H9 (cell line): Measurements from ENCODE around the gene GPR153. TPM values are rescaled to one million over a fixed set of nuclear protein-coding genes. Genes with fewer than 3 reads are reported as not detected.
A peak's percentile ranks its signal among the peaks of the same experiment; 100 is the strongest.

Experiments
- DNase-seq: peaks from one replicate; pipeline ENCODE4 v3.0.0-alpha.2; 2017
- H2AFZ ChIP-seq: one replicate; pipeline ENCODE4 v1.6.1; 2013; ENCODE audit warnings: mild to moderate bottlenecking, low read length, control low read depth, moderate library complexity
- H2AK5ac ChIP-seq: 2 replicates; pipeline ENCODE4 v1.6.1; 2013; ENCODE audit warnings: low read length, control low read depth, mixed read lengths; ENCODE audit not compliant: insufficient read length
- H2BK120ac ChIP-seq: one replicate; pipeline ENCODE4 v1.6.1; 2013; ENCODE audit warnings: low read depth, mild to moderate bottlenecking, low read length, control low read depth, inconsistent platforms; ENCODE audit not compliant: poor library complexity, severe bottlenecking
- H2BK12ac ChIP-seq: 2 replicates; pipeline ENCODE4 v1.6.1; 2013; ENCODE audit warnings: low read length, control low read depth, mixed read lengths, low read depth; ENCODE audit not compliant: insufficient read length
- H2BK15ac ChIP-seq: 2 replicates; pipeline ENCODE4 v1.6.1; 2013; ENCODE audit warnings: low read depth, low read length, control low read depth
- H2BK20ac ChIP-seq: one replicate; pipeline ENCODE4 v1.6.1; 2013; ENCODE audit warnings: low read depth, mild to moderate bottlenecking, low read length, control low read depth, inconsistent platforms; ENCODE audit not compliant: poor library complexity, severe bottlenecking
- H2BK5ac ChIP-seq: 2 replicates; pipeline ENCODE4 v1.6.1; 2013; ENCODE audit warnings: low read length, control low read depth, mixed read lengths; ENCODE audit not compliant: insufficient read length
- H3K14ac ChIP-seq: 2 replicates; pipeline ENCODE4 v1.6.1; 2013; ENCODE audit warnings: low read length, control low read depth; ENCODE audit not compliant: insufficient read depth
- H3K18ac ChIP-seq: 2 replicates; pipeline ENCODE4 v1.6.1; 2013; ENCODE audit warnings: low read depth, mild to moderate bottlenecking, mixed read lengths, low read length, control low read depth; ENCODE audit not compliant: insufficient read length
- H3K23ac ChIP-seq: 2 replicates; pipeline ENCODE4 v1.6.1; 2013; ENCODE audit warnings: low read length, control low read depth, mixed read lengths, low read depth; ENCODE audit not compliant: insufficient read length
- H3K23me2 ChIP-seq: 2 replicates; pipeline ENCODE4 v1.6.1; 2013; ENCODE audit warnings: low read depth, mild to moderate bottlenecking, mixed read lengths, low read length, control low read depth; ENCODE audit not compliant: insufficient read length, poor library complexity, severe bottlenecking
- H3K27ac ChIP-seq: 2 replicates; pipeline ENCODE4 v1.5.1; 2013; ENCODE audit warnings: low read length, control low read depth, mixed read lengths, low read depth; ENCODE audit not compliant: insufficient read length
- H3K27me3 ChIP-seq: 2 replicates; pipeline ENCODE4 v1.6.1; 2013; ENCODE audit warnings: low read length, control low read depth, inconsistent platforms; ENCODE audit not compliant: insufficient read depth
- H3K4ac ChIP-seq: 2 replicates; pipeline ENCODE4 v1.6.1; 2013; ENCODE audit warnings: low read depth, mild to moderate bottlenecking, control low read depth, inconsistent platforms, low read length, moderate library complexity
- H3K4me1 ChIP-seq: 2 replicates; pipeline ENCODE4 v1.6.1; 2013; ENCODE audit warnings: low read length, control low read depth, inconsistent platforms; ENCODE audit not compliant: insufficient read depth
- H3K4me2 ChIP-seq: 2 replicates; pipeline ENCODE4 v1.6.1; 2013; ENCODE audit warnings: low read length, control low read depth, mixed read lengths; ENCODE audit not compliant: insufficient read length, insufficient read depth
- H3K56ac ChIP-seq: 2 replicates; pipeline ENCODE4 v1.6.1; 2013; ENCODE audit warnings: low read depth, mild to moderate bottlenecking, mixed read lengths, low read length, control low read depth; ENCODE audit not compliant: insufficient read length
- H3K79me1 ChIP-seq: 2 replicates; pipeline ENCODE4 v1.6.1; 2013; ENCODE audit warnings: low read depth, mild to moderate bottlenecking, moderate library complexity, low read length, control low read depth, inconsistent platforms; ENCODE audit not compliant: insufficient read depth, poor library complexity, severe bottlenecking
- H3K79me2 ChIP-seq: 2 replicates; pipeline ENCODE4 v1.6.1; 2013; ENCODE audit warnings: low read length, control low read depth, inconsistent platforms; ENCODE audit not compliant: insufficient read depth
- H3K9ac ChIP-seq: 2 replicates; pipeline ENCODE4 v1.6.1; 2013; ENCODE audit warnings: low read length, control low read depth, mixed read lengths; ENCODE audit not compliant: insufficient read length; ENCODE audit errors: extremely low read depth
- H3K9me3 ChIP-seq: one replicate; pipeline ENCODE4 v1.6.1; 2013; ENCODE audit warnings: low read depth, low read length, inconsistent platforms; ENCODE audit not compliant: control insufficient read depth
- H3T11ph ChIP-seq: one replicate; pipeline ENCODE4 v1.6.1; 2013; ENCODE audit warnings: mild to moderate bottlenecking, low read length, control low read depth, inconsistent platforms
- H4K20me1 ChIP-seq: one replicate; pipeline ENCODE4 v1.6.1; 2013; ENCODE audit not compliant: control insufficient read depth, insufficient read length, insufficient read depth
- H4K5ac ChIP-seq: 2 replicates; pipeline ENCODE4 v1.6.1; 2013; ENCODE audit warnings: low read depth, mild to moderate bottlenecking, mixed read lengths, low read length, control low read depth; ENCODE audit not compliant: insufficient read length
- H4K8ac ChIP-seq: replicated peaks from 2 replicates; pipeline ENCODE4 v1.6.1; 2013; ENCODE audit warnings: low read length, control low read depth, mixed read lengths, low read depth; ENCODE audit not compliant: insufficient read length
- H4K91ac ChIP-seq: 2 replicates; pipeline ENCODE4 v1.6.1; 2013; ENCODE audit warnings: low read depth, mild to moderate bottlenecking, moderate library complexity, mixed read lengths, low read length, control low read depth; ENCODE audit not compliant: insufficient read length
- H3K27ac Mint-ChIP-seq, 3 experiments: 2 replicates in 2 of 3; 3 replicates in 1 of 3; pipeline ENCODE4 v1.8.0; 2020 to 2021; ENCODE audit warnings: mixed read lengths in 3 of 3, mild to moderate bottlenecking in 1 of 3, moderate library complexity in 1 of 3
- H3K27me3 Mint-ChIP-seq: 2 replicates; pipeline ENCODE4 v1.8.0; 2021; ENCODE audit warnings: low read depth, mild to moderate bottlenecking, moderate library complexity, mixed read lengths
- H3K36me3 Mint-ChIP-seq, 3 experiments: 2 replicates in 2 of 3; 3 replicates in 1 of 3; pipeline ENCODE4 v1.8.0; 2020 to 2021; ENCODE audit warnings: low read depth in 3 of 3, mixed read lengths in 3 of 3; ENCODE audit not compliant: insufficient read depth in 1 of 3
- H3K4me1 Mint-ChIP-seq, 2 experiments: 2 replicates each; pipeline ENCODE4 v1.8.0; 2020; ENCODE audit warnings: mixed read lengths in 2 of 2
- H3K4me3 Mint-ChIP-seq, 2 experiments: 2 replicates in 1 of 2; 3 replicates in 1 of 2; pipeline ENCODE4 v1.8.0; 2020 to 2021; ENCODE audit warnings: mild to moderate bottlenecking in 2 of 2, mixed read lengths in 2 of 2, moderate library complexity in 1 of 2
- H3K9me3 Mint-ChIP-seq, 2 experiments: 2 replicates in 1 of 2; 3 replicates in 1 of 2; pipeline ENCODE4 v1.8.0; 2020; ENCODE audit warnings: mild to moderate bottlenecking in 2 of 2, mixed read lengths in 2 of 2, moderate library complexity in 1 of 2
- WGBS: extraction: QIAGEN DNeasy Blood & Tissue Kit; methylation state at CpG from one replicate; pipeline ENCODE4 v1.1.7; 2013; ENCODE audit warnings: missing lambda C conversion rate, low lambda C conversion rate, mixed read lengths; ENCODE audit not compliant: insufficient read length; ENCODE audit errors: extremely low coverage; 5-methylcytosine and 5-hydroxymethylcytosine counted together
- total RNA-seq: library from RNA; stranded (reverse); gene quantifications from 2 replicates; pipeline ENCODE4 v1.2.1, GENCODE V29; 2021
- TF ChIP-seq, protein P1 (sequence below): fragments of 200-600 bp; sonication (generic); conservative IDR thresholded peaks from 3 replicates; pipeline ENCODE4 v1.8.0; 2021; ENCODE audit warnings: antibody characterized with exemption, mild to moderate bottlenecking

The GPR153 gene
- total RNA-seq, 1 experiment from 2014 or later, result 8.9 TPM

DNA sequence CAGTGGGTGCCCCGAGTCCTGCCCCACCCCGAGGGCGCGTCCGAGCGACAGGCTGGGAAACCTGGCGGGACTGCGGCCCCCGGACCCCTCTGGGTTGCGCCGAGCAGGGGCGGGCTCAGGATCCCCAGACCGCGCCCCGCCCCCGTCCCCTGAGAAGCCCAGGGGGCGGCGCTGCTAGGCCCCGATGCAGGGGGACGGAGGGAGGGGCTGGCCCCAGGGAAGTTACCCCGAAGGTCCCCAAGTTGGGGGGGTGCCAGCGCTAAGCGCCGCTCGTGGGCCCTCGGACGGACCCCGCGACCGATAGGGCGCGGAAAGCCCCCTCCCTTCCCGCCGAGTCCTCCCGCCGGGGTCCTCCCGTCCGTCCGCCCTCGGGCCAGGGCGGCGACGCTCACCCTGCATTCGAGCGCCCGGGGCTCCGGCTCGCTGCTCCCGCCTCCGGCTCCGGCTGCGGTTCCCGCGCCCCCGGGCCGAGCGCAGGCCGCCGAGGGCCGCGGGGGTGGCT lies 414 bp downstream of the GPR153 start:
- no peak overlapping the region for H2BK120ac ChIP-seq
- H3K9ac ChIP-seq, result no peak overlapping the region
- WGBS, result no CpG with 5 or more reads among the region's 61 CpGs
- no peaks in the 10 kb centered on the region for H3K9me3 Mint-ChIP-seq
- H3K56ac ChIP-seq, result no peak overlapping the region
- H2AFZ ChIP-seq, result no peak overlapping the region
- no peak overlapping the region for H3K18ac ChIP-seq
- H3K4me2 ChIP-seq, result peak overlapping the region; percentile 31
- no peaks in the 10 kb centered on the region for H3K79me2 ChIP-seq
- peaks cover 7% of the 10 kb centered on the region; the same call in 1 of the 2 replicates for H3K27me3 ChIP-seq
- H3T11ph ChIP-seq, result no peak overlapping the region
- no peak overlapping the region for H3K14ac ChIP-seq
- H2BK20ac ChIP-seq, result no peak overlapping the region
- H3K23ac ChIP-seq, result no peak overlapping the region
- TF ChIP-seq, protein P1, sequence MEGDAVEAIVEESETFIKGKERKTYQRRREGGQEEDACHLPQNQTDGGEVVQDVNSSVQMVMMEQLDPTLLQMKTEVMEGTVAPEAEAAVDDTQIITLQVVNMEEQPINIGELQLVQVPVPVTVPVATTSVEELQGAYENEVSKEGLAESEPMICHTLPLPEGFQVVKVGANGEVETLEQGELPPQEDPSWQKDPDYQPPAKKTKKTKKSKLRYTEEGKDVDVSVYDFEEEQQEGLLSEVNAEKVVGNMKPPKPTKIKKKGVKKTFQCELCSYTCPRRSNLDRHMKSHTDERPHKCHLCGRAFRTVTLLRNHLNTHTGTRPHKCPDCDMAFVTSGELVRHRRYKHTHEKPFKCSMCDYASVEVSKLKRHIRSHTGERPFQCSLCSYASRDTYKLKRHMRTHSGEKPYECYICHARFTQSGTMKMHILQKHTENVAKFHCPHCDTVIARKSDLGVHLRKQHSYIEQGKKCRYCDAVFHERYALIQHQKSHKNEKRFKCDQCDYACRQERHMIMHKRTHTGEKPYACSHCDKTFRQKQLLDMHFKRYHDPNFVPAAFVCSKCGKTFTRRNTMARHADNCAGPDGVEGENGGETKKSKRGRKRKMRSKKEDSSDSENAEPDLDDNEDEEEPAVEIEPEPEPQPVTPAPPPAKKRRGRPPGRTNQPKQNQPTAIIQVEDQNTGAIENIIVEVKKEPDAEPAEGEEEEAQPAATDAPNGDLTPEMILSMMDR, result no peak
- H4K20me1 ChIP-seq, result no peaks in the 10 kb centered on the region
- H3K79me1 ChIP-seq, result no peaks in the 10 kb centered on the region
- H4K8ac ChIP-seq, result no peak overlapping the region
- H3K27ac Mint-ChIP-seq, result no peak overlapping the region
- H3K4me3 Mint-ChIP-seq, result peak overlapping the region; percentile 48 to 76; a peak in 3 of 5 replicates
- no peaks in the 10 kb centered on the region for H3K9me3 ChIP-seq
- H3K36me3 Mint-ChIP-seq, result peaks cover 0 to 4% (median 0%) of the 10 kb centered on the region in 3 experiments; a peak in 3 of 7 replicates
- H4K5ac ChIP-seq, result no peak overlapping the region
- peaks cover 44% of the 10 kb centered on the region for H3K27me3 Mint-ChIP-seq
- DNase-seq, result no peak
- no peak overlapping the region for H3K27ac ChIP-seq
- H3K4me1 ChIP-seq, result no peaks in the 10 kb centered on the region
- H4K91ac ChIP-seq, result no peak overlapping the region
- H3K4me1 Mint-ChIP-seq, result peaks cover 4 to 11% of the 10 kb centered on the region in 2 experiments; a peak in 3 of 4 replicates
- H2BK5ac ChIP-seq, result no peak overlapping the region
- H2BK12ac ChIP-seq, result no peak overlapping the region
- H3K23me2 ChIP-seq, result peaks cover 4% of the 10 kb centered on the region
- H2BK15ac ChIP-seq, result no peak overlapping the region
- no peak overlapping the region for H3K4ac ChIP-seq
- H2AK5ac ChIP-seq, result no peak overlapping the region
